ENCODE measurements around the gene NACA. TPM values are rescaled to one million over a fixed set of nuclear protein-coding genes. Genes with fewer than 3 reads are reported as not detected.
A peak's percentile ranks its signal among the peaks of the same experiment; 100 is the strongest.

Gene NACA
- total RNA-seq, 4 donors from 2014 or later, result 1,034 to 1,717 (median 1,154) TPM

GRCh38 chr12:56766535-56766934 is 41.4 kb upstream of the NACA start:
- WGBS, 2 donors, result 87% methylated on average over 6 of the region's 6 CpGs
- no peaks in the 10 kb centered on the region for H3K36me3 ChIP-seq
- H3K9me3 ChIP-seq, result no peaks in the 10 kb centered on the region
- peaks cover 12 to 31% of the 10 kb centered on the region in 2 donors for H3K4me1 ChIP-seq
- DNase-seq, result no peak
- intact Hi-C loops (cut with DNase I), result no loop called here
- peak overlapping the region in 1 of 3 donors; percentile 22 for H3K27ac ChIP-seq
- TF ChIP-seq CTCF (IDR thresholded peaks at IDR 0.05) (no peak), POLR2A (IDR thresholded peaks at IDR 0.05) (no peak)
- no peaks in the 10 kb centered on the region for H3K27me3 ChIP-seq
- H3K4me3 ChIP-seq (replicated peaks in 1 of 3), result no peak overlapping the region

GRCh38 chr12:56763753-56764657 is 38.9 kb upstream of the NACA start:
- H3K4me3 ChIP-seq (replicated peaks in 1 of 3), result no peak overlapping the region

DNA sequence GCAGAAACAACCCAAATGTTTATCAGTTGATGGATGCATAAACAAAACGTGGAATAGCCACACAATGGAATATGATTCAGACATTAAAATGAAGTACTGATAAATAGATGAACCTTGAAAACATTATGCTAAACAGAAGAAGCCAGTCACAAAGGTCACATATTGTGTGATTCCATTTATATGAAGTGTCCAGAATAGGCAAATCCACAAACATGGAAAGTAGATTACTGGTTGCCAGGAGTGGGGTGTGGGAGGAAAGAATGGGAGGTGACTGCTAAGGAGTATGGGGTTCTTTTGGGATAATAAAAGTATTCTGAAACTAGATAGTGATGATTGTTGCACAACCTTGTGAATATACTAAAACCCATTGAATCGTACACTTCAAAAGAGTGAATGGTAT is 36.7 kb upstream of the NACA start:
- Histone ChIP-seq H3K27ac (no peak overlapping the region), H3K9me3 (no peaks in the 10 kb centered on the region), H3K4me3 (replicated peaks in 1 of 3) (no peak overlapping the region), H3K27me3 (no peaks in the 10 kb centered on the region), H3K36me3 (no peaks in the 10 kb centered on the region), H3K4me1 (no peaks in the 10 kb centered on the region)
- TF ChIP-seq POLR2A (IDR thresholded peaks at IDR 0.05) (no peak), CTCF (IDR thresholded peaks at IDR 0.05) (no peak)
- 82 to 86% methylated on average over 2 of the region's 2 CpGs for WGBS, 2 donors
- intact Hi-C loops (cut with DNase I), result no loop called here
- no peak for DNase-seq

More at GRCh38 chr12:56763753-56764657, 38.9 kb upstream of the NACA start:
- Histone ChIP-seq H3K27me3 (no peaks in the 10 kb centered on the region), H3K4me1 (peaks cover 0 to 11% of the 10 kb centered on the region in 2 donors), H3K36me3 (no peaks in the 10 kb centered on the region), H3K27ac (peak overlapping the region in 1 of 3 donors; percentile 19), H3K9me3 (no peaks in the 10 kb centered on the region)
- WGBS, 2 donors, result 80% methylated on average over 5 of the region's 5 CpGs
- intact Hi-C loops (cut with DNase I), result no loop called here
- TF ChIP-seq CTCF (IDR thresholded peaks at IDR 0.05) (no peak), POLR2A (IDR thresholded peaks at IDR 0.05) (no peak)
- no peak for DNase-seq

DNA sequence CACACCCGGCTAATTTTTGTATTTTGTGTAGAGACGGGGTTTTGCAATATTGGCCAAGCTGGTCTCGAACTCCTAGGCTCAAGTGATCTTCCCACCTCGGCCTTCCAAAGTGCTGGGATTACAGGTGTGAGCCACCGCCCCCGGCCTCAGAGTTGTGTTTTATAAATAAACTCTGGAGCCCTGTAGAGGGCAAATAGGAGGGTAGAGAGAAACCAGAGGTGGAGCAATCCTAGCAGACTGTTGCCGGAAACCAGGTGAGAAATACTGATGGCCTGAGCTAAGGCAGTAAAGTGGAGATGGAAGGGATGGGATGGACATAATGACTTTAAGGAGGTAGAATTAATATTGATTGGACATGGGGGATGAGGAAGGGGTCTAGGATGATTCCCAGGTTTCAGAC is 35.4 kb upstream of the NACA start:
- intact Hi-C loops (cut with DNase I), result no loop called here
- DNase-seq, result no peak

More for the DNA sequence above, 35.4 kb upstream of the NACA start:
- H3K27ac ChIP-seq, result no peak overlapping the region
- no peaks in the 10 kb centered on the region for H3K36me3 ChIP-seq
- no peak for TF ChIP-seq CTCF (IDR thresholded peaks at IDR 0.05)
- TF ChIP-seq POLR2A (IDR thresholded peaks at IDR 0.05), result no peak
- H3K9me3 ChIP-seq, result no peaks in the 10 kb centered on the region
- H3K4me3 ChIP-seq (replicated peaks in 1 of 3), result no peak overlapping the region
- no peaks in the 10 kb centered on the region for H3K4me1 ChIP-seq
- WGBS, 2 donors, result 85 to 89% methylated on average over 7 of the region's 7 CpGs
- no peaks in the 10 kb centered on the region for H3K27me3 ChIP-seq

Measured in thyroid gland (tissue), 4 donors.